NT2/D1 (cell line): ENCODE data around the gene KDM2B.
A peak's percentile ranks its signal among the peaks of the same experiment; 100 is the strongest.

Experiments used
- DNase-seq: peaks from one replicate; pipeline ENCODE4 v3.0.0-alpha.2; 2011; ENCODE audit warnings: low read depth, low spot score
- H3K27me3 ChIP-seq: 2 replicates; pipeline ENCODE4 v1.6.0; 2011; ENCODE audit warnings: mild to moderate bottlenecking; ENCODE audit not compliant: insufficient read length, insufficient read depth
- H3K36me3 ChIP-seq: 2 replicates; pipeline ENCODE4 v1.6.1; 2011; ENCODE audit warnings: mild to moderate bottlenecking, low read length, mixed read lengths; ENCODE audit not compliant: insufficient read depth, insufficient read length
- H3K4me1 ChIP-seq: 2 replicates; pipeline ENCODE4 v1.5.1; 2011; ENCODE audit not compliant: insufficient read depth, insufficient read length
- H3K4me3 ChIP-seq: 2 replicates; pipeline ENCODE4 v1.5.1; 2011; ENCODE audit warnings: low read depth; ENCODE audit not compliant: insufficient read length
- H3K9ac ChIP-seq: 2 replicates; pipeline ENCODE4 v1.6.0; 2011; ENCODE audit warnings: low read depth; ENCODE audit not compliant: insufficient read length
- H3K9me3 ChIP-seq: 2 replicates; pipeline ENCODE4 v1.5.1; 2011; ENCODE audit warnings: mild to moderate bottlenecking, low read length; ENCODE audit not compliant: insufficient read depth
- SUZ12 ChIP-seq: IDR thresholded peaks from 2 replicates; pipeline ENCODE4 v1.6.1; 2011; ENCODE audit not compliant: insufficient read length, insufficient read depth; ENCODE audit errors: extremely low read depth
- YY1 ChIP-seq: IDR thresholded peaks from 2 replicates; pipeline ENCODE4 v1.6.1; 2011; ENCODE audit not compliant: insufficient read length, insufficient read depth
- ZNF274 ChIP-seq: IDR thresholded peaks from 2 replicates; pipeline ENCODE4 v1.6.1; 2011; ENCODE audit warnings: mild to moderate bottlenecking, low read depth, low read length

The KDM2B gene

DNA sequence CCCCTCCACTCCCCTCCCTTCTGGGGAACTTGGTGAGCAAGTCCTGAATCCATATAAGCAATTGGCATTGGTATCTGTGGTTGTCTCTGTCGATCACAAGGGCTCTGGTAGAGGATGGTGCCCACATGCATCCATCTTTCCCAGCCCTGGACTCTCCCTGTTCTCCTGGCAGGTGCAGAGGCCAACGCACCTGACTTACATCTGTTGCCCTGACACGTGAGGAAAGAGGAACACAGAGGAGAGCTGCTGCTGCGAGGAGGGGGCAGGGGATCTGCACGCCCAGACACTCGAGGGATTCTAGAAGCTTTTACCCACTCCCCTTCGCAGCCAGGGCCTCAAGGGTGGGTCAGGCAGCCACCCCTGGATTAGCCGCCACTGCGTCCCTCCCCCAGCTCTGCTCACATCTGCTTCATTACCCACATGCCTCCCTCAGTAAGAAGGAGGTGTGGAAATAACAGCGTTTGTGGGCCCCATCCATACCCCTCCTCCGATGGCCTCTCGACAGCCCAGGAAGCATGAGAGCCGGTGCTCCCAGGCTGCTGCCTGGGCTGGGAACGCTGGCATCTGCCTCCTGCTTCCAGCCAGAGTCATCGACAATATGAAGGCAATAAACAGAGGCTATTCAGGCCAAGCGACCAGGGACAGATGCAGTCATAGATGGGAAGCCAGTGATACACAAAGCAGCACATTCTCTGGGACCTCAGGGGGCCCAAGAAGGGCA lies 56.5 kb downstream of the KDM2B start:
- Histone ChIP-seq H3K4me1 (peaks cover 34% of the 10 kb centered on the region), H3K9me3 (no peaks in the 10 kb centered on the region), H3K36me3 (peaks cover 65% of the 10 kb centered on the region), H3K9ac (peak overlapping the region; percentile 57), H3K27me3 (no peaks in the 10 kb centered on the region), H3K4me3 (no peak overlapping the region)
- no peak for TF ChIP-seq YY1
- no peak for TF ChIP-seq SUZ12
- TF ChIP-seq ZNF274 = no peak
- no peak for DNase-seq

DNA sequence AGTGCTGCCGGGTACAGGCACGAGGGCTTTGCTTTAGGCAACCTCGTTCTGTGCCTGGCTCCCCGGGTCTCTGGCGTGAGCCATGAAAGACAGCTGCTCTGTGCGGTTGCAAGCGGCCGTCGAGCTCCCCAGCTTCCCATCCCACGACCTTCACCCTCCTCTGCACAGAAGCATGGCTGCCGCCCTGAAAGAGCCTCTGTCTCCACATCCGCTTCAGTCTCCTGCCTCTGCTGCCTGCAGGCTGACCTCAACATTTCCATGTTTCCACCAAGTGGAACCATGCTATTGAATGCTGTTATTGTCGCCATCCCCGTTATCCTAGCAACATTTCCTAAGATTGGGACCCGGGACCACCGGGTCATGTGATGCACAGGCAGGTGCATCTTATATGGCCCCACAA lies 57.1 kb downstream of the KDM2B start:
- Histone ChIP-seq H3K9ac (no peak overlapping the region), H3K36me3 (peaks cover 65% of the 10 kb centered on the region), H3K9me3 (no peaks in the 10 kb centered on the region), H3K4me1 (peaks cover 34% of the 10 kb centered on the region), H3K27me3 (no peaks in the 10 kb centered on the region), H3K4me3 (no peak overlapping the region)
- no peak for DNase-seq
- no peak for TF ChIP-seq ZNF274
- no peak for TF ChIP-seq SUZ12
- TF ChIP-seq YY1 = no peak

DNA sequence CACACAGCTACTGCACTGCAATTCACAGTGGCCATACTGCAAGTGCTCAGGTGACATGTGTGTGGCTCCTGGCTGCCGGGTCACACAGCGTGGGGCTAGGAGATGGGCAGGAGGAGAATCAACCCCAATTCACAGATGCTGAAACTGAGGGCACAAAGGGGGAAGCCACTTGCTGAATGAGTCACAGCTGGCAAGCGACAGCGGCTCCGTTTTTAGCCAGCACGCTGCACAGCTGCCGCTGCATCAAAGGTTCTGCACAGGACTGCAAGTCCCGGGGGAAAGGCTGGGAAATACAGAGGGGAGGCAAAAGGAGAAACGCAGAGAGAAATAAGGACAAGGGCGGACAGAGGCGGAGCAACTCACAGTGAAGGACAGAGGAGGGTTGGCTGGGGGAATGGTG lies 57.9 kb downstream of the KDM2B start:
- H3K4me1 ChIP-seq = peaks cover 34% of the 10 kb centered on the region
- TF ChIP-seq SUZ12 (no peak), ZNF274 (no peak), YY1 (no peak)
- H3K9ac ChIP-seq = no peak overlapping the region
- no peak for DNase-seq
- no peak overlapping the region for H3K4me3 ChIP-seq
- no peaks in the 10 kb centered on the region for H3K9me3 ChIP-seq
- no peaks in the 10 kb centered on the region for H3K27me3 ChIP-seq
- H3K36me3 ChIP-seq = peaks cover 66% of the 10 kb centered on the region

DNA sequence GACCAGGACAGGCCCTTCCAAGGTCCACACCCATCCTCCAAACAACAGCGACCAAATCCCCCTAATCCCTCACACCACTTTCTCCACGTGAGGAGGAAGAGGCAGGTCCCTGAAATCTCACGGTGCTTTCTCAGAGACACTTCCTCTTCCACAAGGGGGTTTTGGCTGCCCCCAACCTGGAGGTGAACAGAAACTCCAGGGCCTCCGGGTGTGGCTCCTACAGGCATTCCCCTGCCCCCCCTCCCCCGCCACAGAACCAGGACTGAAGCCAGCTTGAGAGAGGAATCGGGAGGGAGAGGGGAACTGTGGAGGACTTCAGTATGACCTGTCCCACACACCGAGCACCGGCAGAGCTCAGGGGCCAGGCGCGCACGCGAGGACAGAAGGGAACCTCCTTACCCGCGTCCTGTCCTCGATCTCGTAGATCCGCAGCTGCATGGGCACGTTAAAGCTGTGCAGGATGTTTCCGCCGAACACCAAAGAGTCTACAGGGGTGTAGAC lies 60.2 kb downstream of the KDM2B start:
- Histone ChIP-seq H3K9ac (peak overlapping the region; percentile 65), H3K4me3 (no peak overlapping the region), H3K36me3 (peaks cover 59% of the 10 kb centered on the region), H3K4me1 (peaks cover 36% of the 10 kb centered on the region), H3K9me3 (peaks cover 2% of the 10 kb centered on the region; the same call in 1 of the 2 replicates), H3K27me3 (no peaks in the 10 kb centered on the region)
- DNase-seq = no peak
- TF ChIP-seq SUZ12 (no peak), YY1 (no peak), ZNF274 (no peak)

DNA sequence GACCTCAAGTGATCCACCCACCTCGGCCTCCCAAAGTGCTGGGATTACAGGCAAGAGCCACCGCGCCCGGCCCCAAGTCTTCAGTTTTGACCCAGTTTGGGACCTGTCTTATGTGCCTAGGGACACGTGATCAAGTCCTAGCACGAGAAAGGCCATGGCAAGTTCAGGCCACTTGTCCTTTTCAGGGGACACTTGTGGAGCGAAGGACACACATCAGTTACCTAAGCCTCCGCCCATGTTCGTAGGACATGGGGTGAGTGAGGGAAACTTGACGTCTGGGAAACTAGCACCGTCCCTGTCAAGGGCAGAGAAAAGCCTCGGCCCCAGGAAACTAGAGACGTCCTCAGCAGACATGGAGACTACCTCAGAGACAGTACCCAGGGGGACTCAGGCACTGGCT lies 60.7 kb downstream of the KDM2B start:
- TF ChIP-seq YY1 (no peak), ZNF274 (no peak), SUZ12 (no peak)
- H3K9me3 ChIP-seq = peaks cover 6% of the 10 kb centered on the region; the same call in 1 of the 2 replicates
- H3K36me3 ChIP-seq = peaks cover 59% of the 10 kb centered on the region
- no peaks in the 10 kb centered on the region for H3K27me3 ChIP-seq
- H3K4me3 ChIP-seq = no peak overlapping the region
- no peak for DNase-seq
- H3K9ac ChIP-seq = no peak overlapping the region
- peaks cover 37% of the 10 kb centered on the region for H3K4me1 ChIP-seq

DNA sequence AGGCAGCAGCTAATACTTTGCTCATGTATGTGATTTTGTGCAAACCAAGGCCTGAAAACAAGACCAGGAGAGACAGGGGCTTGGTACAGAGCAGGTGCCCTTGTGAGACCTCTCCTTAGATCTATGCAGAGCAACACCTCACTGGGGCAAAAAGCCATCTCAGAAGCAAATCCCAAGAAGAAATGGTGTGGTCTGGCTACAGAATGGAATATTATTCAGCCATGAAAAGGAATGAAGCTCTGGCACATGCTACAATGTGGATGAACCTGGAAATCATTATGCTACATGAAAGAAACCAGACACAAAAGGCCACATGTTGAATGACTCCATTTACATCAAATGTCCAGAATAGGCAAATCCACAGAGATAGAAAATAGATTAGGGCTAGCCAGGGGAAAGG lies 61.6 kb downstream of the KDM2B start:
- H3K4me3 ChIP-seq = no peak overlapping the region
- no peak for DNase-seq
- peaks cover 52% of the 10 kb centered on the region for H3K36me3 ChIP-seq
- H3K27me3 ChIP-seq = no peaks in the 10 kb centered on the region
- no peak for TF ChIP-seq ZNF274
- TF ChIP-seq YY1 = no peak
- no peak for TF ChIP-seq SUZ12
- H3K9ac ChIP-seq = no peak overlapping the region
- peaks cover 6% of the 10 kb centered on the region; the same call in 1 of the 2 replicates for H3K9me3 ChIP-seq
- H3K4me1 ChIP-seq = peaks cover 34% of the 10 kb centered on the region

DNA sequence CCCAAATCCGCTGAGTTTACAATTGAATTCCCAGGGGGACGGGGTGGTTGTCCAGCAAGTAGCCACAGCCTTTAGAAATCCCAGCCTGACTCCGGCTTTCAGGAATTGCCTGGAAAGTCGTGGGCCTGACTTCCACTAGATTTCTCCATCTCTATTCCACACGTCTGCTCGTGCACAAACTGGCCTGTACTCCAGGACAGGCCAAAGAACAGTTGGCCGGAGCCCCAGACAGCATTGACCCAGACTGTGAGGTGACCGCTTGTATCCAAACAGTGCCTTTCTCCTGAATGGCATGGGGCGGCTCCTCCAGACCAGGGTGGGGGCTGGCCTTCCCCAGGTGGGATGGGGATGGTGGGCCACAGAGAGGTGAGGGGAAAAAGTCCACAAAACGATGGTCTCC lies 62.2 kb downstream of the KDM2B start:
- H3K36me3 ChIP-seq = peaks cover 47% of the 10 kb centered on the region
- no peaks in the 10 kb centered on the region for H3K27me3 ChIP-seq
- H3K9me3 ChIP-seq = peaks cover 6% of the 10 kb centered on the region; the same call in 1 of the 2 replicates
- DNase-seq = no peak
- no peak for TF ChIP-seq SUZ12
- TF ChIP-seq ZNF274 = no peak
- no peak for TF ChIP-seq YY1
- no peak overlapping the region for H3K4me3 ChIP-seq
- no peak overlapping the region for H3K9ac ChIP-seq
- H3K4me1 ChIP-seq = peaks cover 30% of the 10 kb centered on the region
